Measurements from ENCODE around the gene ABCA9.
"Not testable (repeated sequence)": the region's sequence is repeated elsewhere in the genome, so short reads cannot be mapped to it uniquely, and the experiment has no call there.

Gene ABCA9

DNA sequence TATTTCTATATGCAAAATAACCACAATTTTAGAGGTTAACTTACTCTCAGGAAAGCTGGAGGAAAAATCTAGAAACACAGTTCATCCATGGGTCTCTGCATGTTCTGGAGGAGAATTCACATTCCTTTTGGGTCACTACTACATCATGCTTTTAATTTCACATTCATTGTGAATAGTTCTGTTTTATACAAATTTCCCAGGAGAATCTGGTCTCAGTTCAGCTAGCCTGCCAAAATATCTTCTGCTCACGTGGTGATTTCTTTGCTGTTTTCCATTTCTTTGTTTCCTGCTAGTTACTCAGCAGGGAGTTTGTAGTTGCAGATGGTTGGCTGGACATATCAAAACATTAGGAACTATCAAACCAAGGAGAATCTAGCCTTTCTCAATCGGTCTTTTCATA is at the start of gene ABCA9:
ABCA9 (minus strand) TSS at position 106 of the 400 bp plus-strand sequence. CDS start 9,801 bp downstream, outside the sequence.
- DNase-seq = no peak

GRCh38 chr17:69105907-69106730 is 45.4 kb upstream of the ABCA9 start:
- no peak for DNase-seq

DNA sequence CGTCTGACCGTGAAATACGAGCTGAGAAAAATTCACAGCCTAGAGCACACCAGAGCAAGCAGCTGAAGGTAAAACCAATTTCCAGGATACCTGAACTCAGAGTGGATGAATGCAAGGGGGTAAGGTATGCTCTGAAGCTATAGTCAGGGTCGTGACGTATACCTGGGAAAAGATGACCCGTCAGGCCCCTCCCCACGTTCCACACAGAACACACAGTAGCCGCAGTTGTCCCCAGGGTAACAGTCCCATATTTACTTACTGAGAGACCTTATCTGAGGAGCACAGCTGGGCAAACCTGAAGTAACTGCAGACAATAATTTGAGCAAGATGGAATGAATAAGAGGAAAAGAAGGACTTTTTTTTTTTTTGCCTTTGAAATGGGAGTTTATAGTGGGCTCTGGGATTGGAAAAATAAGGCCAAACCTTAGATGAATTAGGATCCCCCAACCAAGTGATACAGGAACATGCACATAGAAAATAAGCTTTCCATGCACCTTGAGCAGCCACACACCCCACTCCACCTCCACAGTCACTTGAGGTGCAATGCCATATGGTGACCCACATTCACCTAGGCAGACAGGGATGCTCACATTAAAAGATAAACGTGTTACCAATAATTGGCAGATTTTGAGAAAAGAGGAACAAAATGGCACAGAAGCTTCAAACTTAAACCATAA is 43.0 kb upstream of the ABCA9 start:
- no peak for DNase-seq

DNA sequence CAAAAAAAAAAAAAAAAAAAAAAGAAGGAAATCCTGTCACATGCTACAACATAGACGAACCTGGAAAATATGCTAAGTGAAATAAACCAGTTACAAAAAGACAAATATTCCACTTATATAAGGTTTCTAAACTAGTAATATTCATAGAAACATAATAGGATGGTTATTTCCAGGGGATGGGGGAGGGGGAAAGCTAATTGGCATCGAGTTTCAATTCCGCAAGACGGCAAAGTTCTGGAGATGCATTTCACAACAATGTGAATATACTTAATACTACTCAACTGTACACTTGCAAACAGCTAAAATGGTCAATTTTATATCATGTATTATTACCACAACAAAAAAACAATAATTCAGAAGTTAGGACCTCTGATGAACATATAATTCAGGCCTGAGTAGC is 37.9 kb upstream of the ABCA9 start:
- no peak for DNase-seq

- DNase-seq = no peak
These were observed 35.8 kb upstream of the ABCA9 start for GRCh38 chr17:69096541-69096940.

GRCh38 chr17:69093995-69094394 is 33.3 kb upstream of the ABCA9 start:
- no peak for DNase-seq

GRCh38 chr17:69093279-69093789 is 32.6 kb upstream of the ABCA9 start:
- DNase-seq = no peak

- no peak for DNase-seq
These were observed 29.6 kb upstream of the ABCA9 start for GRCh38 chr17:69090365-69090764.

DNA sequence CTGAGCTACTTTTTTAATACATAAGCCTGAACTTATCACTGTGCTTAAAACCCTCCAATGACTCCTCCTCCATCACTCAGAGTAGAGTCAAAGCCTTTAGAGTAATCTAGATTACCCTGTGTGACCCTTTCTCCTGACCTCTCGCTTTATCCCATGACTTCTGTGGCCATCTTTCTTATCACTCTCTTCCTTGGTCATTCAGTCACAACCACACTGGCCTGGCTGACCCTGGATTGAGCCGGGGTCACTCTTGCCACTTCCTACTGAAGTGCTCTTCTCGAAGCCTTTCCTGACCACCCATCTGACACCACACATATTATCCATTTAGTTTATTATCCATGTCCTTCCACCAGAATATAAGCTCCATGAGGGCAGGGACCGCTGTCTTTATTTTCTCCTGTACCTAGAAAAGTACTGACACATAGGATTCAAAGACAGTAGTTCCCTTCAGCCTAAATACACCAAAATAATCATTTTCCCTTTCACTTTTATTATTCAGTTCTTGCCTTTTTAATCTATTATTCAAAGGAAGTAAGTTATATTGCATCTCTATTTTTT is 28.0 kb upstream of the ABCA9 start:
- DNase-seq = no peak

GRCh38 chr17:69086641-69087040 is 25.9 kb upstream of the ABCA9 start:
- DNase-seq = no peak

- no peak for DNase-seq
These were observed 24.2 kb upstream of the ABCA9 start for GRCh38 chr17:69084911-69085310.

- DNase-seq = no peak
These were observed 22.0 kb upstream of the ABCA9 start for GRCh38 chr17:69082696-69083095.

DNA sequence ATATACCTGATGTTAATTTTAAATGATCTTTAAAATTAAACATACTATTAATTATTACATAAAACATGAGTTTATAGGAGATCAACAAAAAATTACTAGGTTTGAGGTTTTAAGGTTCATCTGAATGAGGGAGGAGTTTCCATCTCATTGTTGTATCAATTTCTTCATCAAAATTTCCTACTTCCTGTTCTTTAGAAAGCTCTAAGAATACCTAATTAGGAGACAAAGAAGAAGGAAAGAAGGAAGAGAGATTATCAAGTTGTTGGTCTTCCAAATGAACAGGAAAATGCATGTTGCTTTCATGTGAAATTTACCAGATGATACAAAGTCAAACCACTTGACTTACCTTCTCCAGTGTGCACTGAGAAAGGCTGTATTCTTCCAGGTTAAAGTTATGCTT is 18.1 kb upstream of the ABCA9 start:
- no peak for DNase-seq

DNA sequence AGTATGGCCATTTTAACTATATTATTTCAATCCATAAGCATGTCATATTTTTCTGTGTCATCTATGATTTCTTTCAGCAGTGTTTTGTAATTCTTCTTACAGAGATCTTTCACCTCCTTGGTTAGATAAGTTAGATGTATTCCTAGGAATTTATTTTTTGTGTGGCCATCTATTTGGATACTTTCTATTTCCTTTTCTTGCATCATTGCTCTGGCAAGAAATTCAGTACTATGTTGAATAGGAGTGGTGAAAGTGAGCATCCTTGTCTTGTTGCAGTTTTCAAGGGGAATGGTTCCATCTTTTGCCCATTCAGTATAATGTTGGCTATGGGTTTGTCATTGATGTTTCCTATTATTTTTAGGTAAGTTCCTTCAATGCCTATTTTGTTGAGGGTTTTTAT is 15.1 kb upstream of the ABCA9 start:
- no peak for DNase-seq

- DNase-seq = not testable (repeated sequence)
These were observed 12.7 kb upstream of the ABCA9 start for GRCh38 chr17:69073392-69073791.

DNA sequence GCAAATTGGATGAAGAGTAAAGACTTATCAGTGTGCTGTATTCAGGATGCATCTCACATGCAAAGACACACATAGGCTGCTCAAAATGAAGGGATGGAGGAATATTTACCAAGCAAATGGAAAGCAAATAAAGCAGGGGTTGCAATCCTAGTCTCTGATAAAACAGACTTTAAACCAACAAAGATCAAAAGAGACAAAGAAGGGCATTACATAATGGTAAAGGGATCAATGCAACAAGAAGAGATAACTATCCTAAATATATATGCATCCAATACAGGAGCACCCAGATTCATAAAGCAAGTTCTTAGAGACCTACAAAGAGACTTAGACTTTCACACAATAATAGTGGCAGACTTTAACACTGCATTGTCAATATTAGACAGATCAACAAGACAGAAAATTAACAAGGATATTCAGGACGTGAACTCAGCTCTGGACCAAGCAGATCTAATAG is 12.1 kb upstream of the ABCA9 start:
- not testable (repeated sequence) for DNase-seq

GRCh38 chr17:69071233-69071586 is 10.5 kb upstream of the ABCA9 start:
- not testable (repeated sequence) for DNase-seq

DNA sequence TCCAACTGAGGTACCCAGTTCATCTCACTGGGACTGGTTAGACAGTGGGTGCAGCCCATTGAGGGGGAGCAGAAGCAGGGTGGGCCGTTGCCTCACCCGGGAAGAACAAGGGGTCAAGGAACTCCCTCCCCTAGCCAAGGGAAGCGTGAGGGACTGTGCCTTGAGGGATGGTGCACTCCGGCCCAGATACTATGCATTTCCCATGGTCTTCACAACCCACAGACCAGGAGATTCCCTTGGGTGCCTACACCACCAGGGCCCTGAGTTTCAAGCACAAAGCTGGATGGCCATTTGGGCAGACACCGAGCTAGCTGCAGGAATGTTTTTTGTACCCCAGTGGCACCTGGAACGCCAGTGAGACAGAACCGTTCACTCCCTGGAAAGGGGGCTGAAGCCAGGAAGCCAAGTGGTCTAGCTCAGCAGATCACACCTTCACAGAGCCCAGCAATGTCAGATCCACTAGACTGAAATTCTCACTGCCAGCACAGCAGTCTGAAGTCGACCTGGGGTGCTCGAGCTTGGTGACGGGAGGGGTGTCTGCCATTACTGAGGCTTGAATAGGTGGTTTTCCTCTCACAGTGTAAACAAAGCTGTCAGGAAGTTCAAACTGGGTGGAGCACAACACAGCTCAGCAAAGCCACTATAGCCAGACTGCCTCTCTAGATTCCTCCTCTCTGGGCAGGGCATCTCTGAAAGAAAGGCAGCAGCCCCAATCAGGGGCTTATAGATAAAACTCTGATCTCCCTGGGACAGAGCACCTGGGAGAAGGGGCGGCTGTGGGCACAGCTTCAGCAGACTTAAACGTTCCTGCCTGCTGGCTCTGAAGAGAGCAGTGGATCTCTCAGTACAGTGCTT is 9.9 kb upstream of the ABCA9 start:
- not testable (repeated sequence) for DNase-seq

DNA sequence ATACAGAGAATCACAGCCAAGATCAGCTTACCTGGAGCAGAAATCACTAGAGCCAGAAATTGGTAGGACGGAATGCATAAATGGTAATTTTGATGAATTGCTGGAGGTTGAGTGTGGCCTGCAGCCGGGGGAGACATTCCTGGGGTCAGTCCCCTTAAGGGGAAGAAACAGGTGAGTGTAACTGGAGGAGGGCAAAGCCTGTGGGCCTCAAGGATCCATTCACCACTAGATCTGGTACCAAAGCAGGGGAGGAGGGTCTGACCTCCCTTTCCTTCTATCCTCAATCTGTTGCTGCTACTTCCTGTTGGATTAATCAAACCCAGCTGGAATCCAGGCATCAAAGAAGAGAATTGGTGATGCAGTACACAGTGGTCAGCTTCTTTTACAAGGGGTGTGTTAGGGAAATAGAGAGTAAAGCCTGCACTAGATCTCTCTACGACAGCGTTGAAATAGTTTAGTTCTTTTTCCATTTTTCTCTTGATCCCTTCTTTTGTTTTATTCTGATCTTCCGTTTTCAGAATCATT is 8.6 kb upstream of the ABCA9 start:
- no peak for DNase-seq

DNA sequence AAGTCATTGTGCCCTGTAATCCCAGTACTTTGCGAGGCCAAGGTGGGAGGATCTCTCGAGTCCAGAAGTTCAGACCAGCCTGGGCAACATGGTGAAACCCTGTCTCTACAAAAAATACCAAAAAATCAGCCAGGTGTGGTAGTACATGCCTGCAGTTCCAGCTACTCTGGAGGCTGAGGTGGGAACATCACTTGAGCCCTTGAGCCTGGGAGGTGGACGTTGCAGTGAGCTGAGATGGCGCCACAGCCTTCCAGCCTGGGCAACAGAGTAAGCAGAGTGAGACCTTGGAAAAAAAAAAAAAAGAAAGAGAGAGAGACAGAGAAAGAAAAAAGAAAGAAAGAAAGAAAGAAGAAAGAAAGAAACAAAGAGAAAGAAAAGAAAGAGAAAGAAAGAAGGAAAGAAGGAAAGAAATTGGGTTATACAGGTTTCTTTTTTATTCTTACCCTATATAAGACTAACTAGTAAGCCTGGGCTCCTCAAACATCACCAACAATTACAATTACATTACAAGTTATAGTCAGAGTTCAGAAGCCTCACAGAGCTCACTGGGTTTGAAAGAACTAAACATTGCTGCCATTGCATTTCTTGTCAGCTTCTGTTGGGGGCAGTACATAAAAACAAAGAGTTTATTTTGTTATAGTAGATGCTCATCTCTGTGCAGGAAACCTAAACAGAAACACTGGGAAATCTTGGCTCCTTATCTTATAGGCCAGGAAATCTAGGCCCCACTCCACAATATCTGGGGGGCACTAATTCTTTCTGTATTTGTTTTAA is 6.7 kb upstream of the ABCA9 start:
- DNase-seq = no peak

DNA sequence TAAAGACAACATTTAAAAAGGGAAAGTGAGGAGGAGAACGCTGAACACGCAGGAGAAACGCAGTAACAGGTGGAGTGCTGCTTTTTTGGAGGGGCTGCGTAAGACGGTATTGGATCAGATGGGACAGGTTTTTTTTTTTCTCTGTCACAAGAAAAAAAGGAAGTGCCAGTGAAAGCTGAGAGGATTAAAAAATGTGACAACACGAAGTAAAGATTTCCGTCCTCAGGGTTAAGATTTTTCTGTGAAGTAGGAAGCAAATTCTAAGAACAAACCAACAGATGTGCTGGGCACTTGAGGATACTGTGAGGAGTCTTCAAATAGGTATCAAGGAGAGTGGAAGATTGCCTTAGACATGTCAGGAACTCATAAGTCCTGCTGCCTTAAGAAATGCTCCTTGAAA is 5.8 kb upstream of the ABCA9 start:
- DNase-seq = no peak

- DNase-seq = no peak
These were observed 4.4 kb upstream of the ABCA9 start for GRCh38 chr17:69065113-69065512.

Measured in stimulated activated CD4-positive, alpha-beta T cell treated with anti-CD3 and anti-CD28 coated beads, Interleukin-4, amount 100 ng/mL, for 4 hours (primary cell).